Measurements from ENCODE around the gene OTOGL. TPM values are rescaled to one million over a fixed set of nuclear protein-coding genes. Genes with fewer than 3 reads are reported as not detected.

Gene OTOGL
- polyA plus RNA-seq, 1 donor from 2014 or later: 0.33 TPM

- H3K27ac ChIP-seq (ENCODE audit: low read length): no peak overlapping the region
- H3K27me3 ChIP-seq (ENCODE audit: insufficient read depth, low read depth, low read length): no peaks in the 10 kb centered on the region
- no peaks in the 10 kb centered on the region for H4K20me1 ChIP-seq (ENCODE audit: insufficient read depth)
- no peaks in the 10 kb centered on the region for H3F3A ChIP-seq (ENCODE audit: insufficient read depth, low read length, poor library complexity, severe bottlenecking)
- no peak overlapping the region for H3K4me3 ChIP-seq (ENCODE audit: low read length)
- H3K9me2 ChIP-seq (ENCODE audit: insufficient read depth, low read length): no peaks in the 10 kb centered on the region
- no peaks in the 10 kb centered on the region for H3K36me3 ChIP-seq (ENCODE audit: insufficient read depth, low read length)
- H2AFZ ChIP-seq (ENCODE audit: low read depth, low read length): no peak overlapping the region
- H3K9ac ChIP-seq (ENCODE audit: low read length): no peak overlapping the region
- no peaks in the 10 kb centered on the region for H3K9me3 ChIP-seq (ENCODE audit: low read length)
- no peaks in the 10 kb centered on the region for H3K79me2 ChIP-seq (replicated peaks; ENCODE audit: insufficient read depth, low read length)
- TF ChIP-seq EP300 (conservative IDR thresholded peaks at IDR 0.05; ENCODE audit: poor library complexity, severe bottlenecking) (no peak), SMC3 (conservative IDR thresholded peaks at IDR 0.05; ENCODE audit: poor library complexity) (no peak), MXI1 (conservative IDR thresholded peaks at IDR 0.05; ENCODE audit: poor library complexity, severe bottlenecking) (no peak), TAF1 (IDR thresholded peaks at IDR 0.05; ENCODE audit: low read depth) (no peak), EZH2 (IDR thresholded peaks at IDR 0.05; ENCODE audit: borderline replicate concordance, insufficient read depth, low read length, poor library complexity, severe bottlenecking) (no peak), CTCF (IDR thresholded peaks at IDR 0.05; ENCODE audit: poor library complexity, severe bottlenecking) (no peak), POLR2AphosphoS5 (IDR thresholded peaks at IDR 0.05) (no peak), RAD21 (conservative IDR thresholded peaks at IDR 0.05) (no peak)
- TF ChIP-seq, protein P1, sequence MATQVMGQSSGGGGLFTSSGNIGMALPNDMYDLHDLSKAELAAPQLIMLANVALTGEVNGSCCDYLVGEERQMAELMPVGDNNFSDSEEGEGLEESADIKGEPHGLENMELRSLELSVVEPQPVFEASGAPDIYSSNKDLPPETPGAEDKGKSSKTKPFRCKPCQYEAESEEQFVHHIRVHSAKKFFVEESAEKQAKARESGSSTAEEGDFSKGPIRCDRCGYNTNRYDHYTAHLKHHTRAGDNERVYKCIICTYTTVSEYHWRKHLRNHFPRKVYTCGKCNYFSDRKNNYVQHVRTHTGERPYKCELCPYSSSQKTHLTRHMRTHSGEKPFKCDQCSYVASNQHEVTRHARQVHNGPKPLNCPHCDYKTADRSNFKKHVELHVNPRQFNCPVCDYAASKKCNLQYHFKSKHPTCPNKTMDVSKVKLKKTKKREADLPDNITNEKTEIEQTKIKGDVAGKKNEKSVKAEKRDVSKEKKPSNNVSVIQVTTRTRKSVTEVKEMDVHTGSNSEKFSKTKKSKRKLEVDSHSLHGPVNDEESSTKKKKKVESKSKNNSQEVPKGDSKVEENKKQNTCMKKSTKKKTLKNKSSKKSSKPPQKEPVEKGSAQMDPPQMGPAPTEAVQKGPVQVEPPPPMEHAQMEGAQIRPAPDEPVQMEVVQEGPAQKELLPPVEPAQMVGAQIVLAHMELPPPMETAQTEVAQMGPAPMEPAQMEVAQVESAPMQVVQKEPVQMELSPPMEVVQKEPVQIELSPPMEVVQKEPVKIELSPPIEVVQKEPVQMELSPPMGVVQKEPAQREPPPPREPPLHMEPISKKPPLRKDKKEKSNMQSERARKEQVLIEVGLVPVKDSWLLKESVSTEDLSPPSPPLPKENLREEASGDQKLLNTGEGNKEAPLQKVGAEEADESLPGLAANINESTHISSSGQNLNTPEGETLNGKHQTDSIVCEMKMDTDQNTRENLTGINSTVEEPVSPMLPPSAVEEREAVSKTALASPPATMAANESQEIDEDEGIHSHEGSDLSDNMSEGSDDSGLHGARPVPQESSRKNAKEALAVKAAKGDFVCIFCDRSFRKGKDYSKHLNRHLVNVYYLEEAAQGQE (IDR thresholded peaks at IDR 0.05; ENCODE audit: borderline replicate concordance): no peak
- H3K4me2 ChIP-seq (ENCODE audit: low read length): no peak overlapping the region
Observed at GRCh38 chr12:80264891-80265290, 165.6 kb downstream of the OTOGL start.

- Histone ChIP-seq H3K9me3 (ENCODE audit: low read length) (no peaks in the 10 kb centered on the region), H4K20me1 (ENCODE audit: insufficient read depth) (no peaks in the 10 kb centered on the region), H3K9ac (ENCODE audit: low read length) (no peak overlapping the region), H3K9me2 (ENCODE audit: insufficient read depth, low read length) (no peaks in the 10 kb centered on the region), H3K27ac (ENCODE audit: low read length) (no peak overlapping the region), H3K79me2 (replicated peaks; ENCODE audit: insufficient read depth, low read length) (no peaks in the 10 kb centered on the region), H2AFZ (ENCODE audit: low read depth, low read length) (no peak overlapping the region), H3F3A (ENCODE audit: insufficient read depth, low read length, poor library complexity, severe bottlenecking) (no peaks in the 10 kb centered on the region), H3K27me3 (ENCODE audit: insufficient read depth, low read depth, low read length) (no peaks in the 10 kb centered on the region), H3K4me2 (ENCODE audit: low read length) (no peak overlapping the region), H3K4me3 (ENCODE audit: low read length) (no peak overlapping the region), H3K36me3 (ENCODE audit: insufficient read depth, low read length) (no peaks in the 10 kb centered on the region)
- no peak for TF ChIP-seq TAF1 (IDR thresholded peaks at IDR 0.05; ENCODE audit: low read depth)
- no peak for TF ChIP-seq EZH2 (IDR thresholded peaks at IDR 0.05; ENCODE audit: borderline replicate concordance, insufficient read depth, low read length, poor library complexity, severe bottlenecking)
- TF ChIP-seq SMC3 (conservative IDR thresholded peaks at IDR 0.05; ENCODE audit: poor library complexity): no peak
- no peak for TF ChIP-seq RAD21 (conservative IDR thresholded peaks at IDR 0.05)
- no peak for TF ChIP-seq POLR2AphosphoS5 (IDR thresholded peaks at IDR 0.05)
- TF ChIP-seq MXI1 (conservative IDR thresholded peaks at IDR 0.05; ENCODE audit: poor library complexity, severe bottlenecking): no peak
- no peak for TF ChIP-seq EP300 (conservative IDR thresholded peaks at IDR 0.05; ENCODE audit: poor library complexity, severe bottlenecking)
- TF ChIP-seq, protein P1 (IDR thresholded peaks at IDR 0.05; ENCODE audit: borderline replicate concordance): no peak
- TF ChIP-seq CTCF (IDR thresholded peaks at IDR 0.05; ENCODE audit: poor library complexity, severe bottlenecking): no peak
Observed at GRCh38 chr12:80268924-80269749, 169.8 kb downstream of the OTOGL start.

All from neural cell (in vitro differentiated cells).